ENCODE measurements around the gene APOBEC2.

APOBEC2 gene

GRCh38 chr6:41090841-41091761, 38.1 kb downstream of the APOBEC2 start:
- DNase-seq (ENCODE audit: low spot score) = no peak

GRCh38 chr6:41092421-41093140, 39.6 kb downstream of the APOBEC2 start:
- DNase-seq (ENCODE audit: low spot score) = peak; percentile 35

- DNase-seq (ENCODE audit: low spot score) = no peak
Observed at GRCh38 chr6:41093729-41094128, 40.7 kb downstream of the APOBEC2 start.

GRCh38 chr6:41097467-41098090, 44.6 kb downstream of the APOBEC2 start:
- DNase-seq (ENCODE audit: low spot score) = peak; percentile 19

- DNase-seq (ENCODE audit: low spot score) = no peak
Observed at GRCh38 chr6:41098366-41098765, 45.4 kb downstream of the APOBEC2 start.

GRCh38 chr6:41100871-41101287, 47.9 kb downstream of the APOBEC2 start:
- DNase-seq (ENCODE audit: low spot score) = no peak

DNA sequence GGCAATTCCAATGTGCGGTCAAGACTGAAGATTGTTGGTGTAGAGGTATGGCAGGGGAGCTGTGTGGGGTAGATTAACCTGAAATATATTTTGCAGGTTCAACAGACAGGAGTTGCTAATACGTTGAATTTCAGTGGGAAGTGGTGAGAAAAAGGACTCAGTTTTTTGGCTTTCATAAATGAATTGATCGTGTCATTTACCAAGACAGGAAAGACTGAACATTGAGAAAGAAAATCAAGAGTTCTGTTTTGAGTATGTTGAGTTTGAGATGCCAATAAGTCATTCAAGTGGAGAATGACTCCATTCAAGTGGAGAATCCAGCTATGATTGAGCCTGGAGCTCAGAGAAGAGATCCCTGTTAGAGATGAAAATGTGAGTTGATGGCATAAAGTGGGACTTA, 50.8 kb downstream of the APOBEC2 start:
- no peak for DNase-seq (ENCODE audit: low spot score)

GRCh38 chr6:41111017-41111416, 58.0 kb downstream of the APOBEC2 start:
- no peak for DNase-seq (ENCODE audit: low spot score)
